ENCODE measurements around the gene TRAF2. TPM values are rescaled to one million over a fixed set of nuclear protein-coding genes. Genes with fewer than 3 reads are reported as not detected.
A peak's percentile ranks its signal among the peaks of the same experiment; 100 is the strongest.

TRAF2 gene
- total RNA-seq, 1 donor: 6.2 TPM

DNA sequence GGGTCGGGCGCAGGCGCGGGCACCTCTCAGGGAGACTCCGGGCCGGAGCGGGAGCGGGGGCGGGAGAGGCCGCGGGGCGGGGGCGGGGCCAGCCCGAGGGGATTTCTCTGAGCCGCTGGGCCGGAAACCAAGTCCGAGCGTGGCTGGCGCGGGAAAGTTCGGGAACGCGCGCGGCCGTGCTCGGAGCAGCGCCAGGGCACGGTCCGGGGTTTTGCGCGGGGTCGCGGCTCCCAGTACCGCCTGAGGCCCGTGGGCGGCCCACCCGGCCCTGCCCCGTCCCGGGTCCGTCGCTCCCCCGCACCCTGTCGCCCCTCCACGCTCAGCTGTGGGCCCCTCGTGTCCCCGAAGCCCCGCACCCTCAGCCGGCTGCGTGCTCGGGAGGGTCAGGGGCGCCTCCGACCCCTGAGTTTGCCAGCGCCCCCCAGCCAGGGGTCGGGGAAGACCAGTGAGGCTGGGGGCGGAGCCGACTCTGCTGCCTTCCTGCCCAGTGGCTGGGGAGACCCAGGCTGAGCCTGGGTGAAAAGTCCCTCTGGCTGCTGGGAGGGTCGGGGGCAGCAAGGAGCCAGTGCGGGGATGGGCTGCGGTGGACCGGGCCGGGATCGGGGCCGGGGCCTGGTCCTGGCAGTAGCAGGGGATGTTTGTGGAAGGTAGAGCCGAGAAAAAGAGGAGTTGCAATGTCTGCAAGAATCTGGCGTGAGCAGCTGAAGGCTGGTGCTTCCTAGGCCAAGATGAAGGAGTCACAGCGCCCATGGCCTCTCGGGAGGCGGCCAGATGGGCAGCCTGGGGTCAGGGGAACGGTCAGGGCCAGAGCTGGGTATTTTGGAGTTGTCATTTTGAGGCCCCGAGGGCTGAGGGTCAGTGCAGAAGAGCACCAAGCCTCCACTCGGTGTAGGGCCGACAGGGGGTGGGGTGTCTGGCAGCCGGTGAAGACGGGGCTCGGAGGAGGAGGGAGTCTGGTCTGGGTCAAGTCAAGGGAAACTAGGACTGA lies 588 bp downstream of the TRAF2 start:
- peaks cover 15% of the 10 kb centered on the region for H3K4me1 ChIP-seq (ENCODE audit: insufficient read depth, low read length)
- peak overlapping the region; percentile 6 for H3K27ac ChIP-seq (ENCODE audit: low read depth, low read length)
- peak overlapping the region; percentile 79 for H3K4me3 ChIP-seq (ENCODE audit: insufficient read depth, low read length)
- H2AFZ ChIP-seq (ENCODE audit: low read length): peak overlapping the region; percentile 66
- H3K36me3 ChIP-seq (ENCODE audit: insufficient read depth, low read length): no peaks in the 10 kb centered on the region
- H3K27me3 ChIP-seq (ENCODE audit: insufficient read depth, low read length): no peaks in the 10 kb centered on the region
- H3K4me2 ChIP-seq (ENCODE audit: insufficient read depth, low read length): peak overlapping the region; percentile 83
- TF ChIP-seq, protein P1, sequence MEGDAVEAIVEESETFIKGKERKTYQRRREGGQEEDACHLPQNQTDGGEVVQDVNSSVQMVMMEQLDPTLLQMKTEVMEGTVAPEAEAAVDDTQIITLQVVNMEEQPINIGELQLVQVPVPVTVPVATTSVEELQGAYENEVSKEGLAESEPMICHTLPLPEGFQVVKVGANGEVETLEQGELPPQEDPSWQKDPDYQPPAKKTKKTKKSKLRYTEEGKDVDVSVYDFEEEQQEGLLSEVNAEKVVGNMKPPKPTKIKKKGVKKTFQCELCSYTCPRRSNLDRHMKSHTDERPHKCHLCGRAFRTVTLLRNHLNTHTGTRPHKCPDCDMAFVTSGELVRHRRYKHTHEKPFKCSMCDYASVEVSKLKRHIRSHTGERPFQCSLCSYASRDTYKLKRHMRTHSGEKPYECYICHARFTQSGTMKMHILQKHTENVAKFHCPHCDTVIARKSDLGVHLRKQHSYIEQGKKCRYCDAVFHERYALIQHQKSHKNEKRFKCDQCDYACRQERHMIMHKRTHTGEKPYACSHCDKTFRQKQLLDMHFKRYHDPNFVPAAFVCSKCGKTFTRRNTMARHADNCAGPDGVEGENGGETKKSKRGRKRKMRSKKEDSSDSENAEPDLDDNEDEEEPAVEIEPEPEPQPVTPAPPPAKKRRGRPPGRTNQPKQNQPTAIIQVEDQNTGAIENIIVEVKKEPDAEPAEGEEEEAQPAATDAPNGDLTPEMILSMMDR (IDR thresholded peaks at IDR 0.05; ENCODE audit: extremely low read depth, low read depth, low read length): no peak
- no peaks in the 10 kb centered on the region for H3K9me3 ChIP-seq (ENCODE audit: low read depth, low read length)
- H3K79me2 ChIP-seq (ENCODE audit: insufficient read depth, low read length): peaks cover 51% of the 10 kb centered on the region
- H4K20me1 ChIP-seq (ENCODE audit: insufficient read depth, low read length): peaks cover 5% of the 10 kb centered on the region
- DNase-seq (ENCODE audit: insufficient read length, low spot score, missing footprints): peak; percentile 99

DNA sequence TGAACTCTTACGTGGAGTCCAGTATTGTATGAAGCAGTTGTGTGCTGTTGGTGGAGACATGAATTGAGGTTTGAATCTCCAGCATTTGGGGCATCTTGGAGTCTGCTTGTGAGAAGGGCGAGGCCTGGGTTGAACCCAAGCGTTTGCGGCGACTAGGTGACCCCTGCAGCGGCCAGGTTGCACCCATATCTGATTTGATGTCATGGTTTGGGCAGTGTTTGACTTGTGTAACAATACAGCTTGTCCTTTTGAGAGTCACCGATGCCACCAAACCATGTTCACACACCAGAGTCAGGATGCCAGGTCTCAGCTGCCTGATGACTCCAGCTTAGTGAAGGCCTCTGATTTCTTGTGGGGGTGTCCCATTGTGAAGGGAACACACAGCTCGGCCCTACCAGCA lies 2.1 kb downstream of the TRAF2 start:
- H2AFZ ChIP-seq (ENCODE audit: low read length): no peak overlapping the region
- H3K27me3 ChIP-seq (ENCODE audit: insufficient read depth, low read length): no peaks in the 10 kb centered on the region
- H3K4me1 ChIP-seq (ENCODE audit: insufficient read depth, low read length): peaks cover 6% of the 10 kb centered on the region
- H3K36me3 ChIP-seq (ENCODE audit: insufficient read depth, low read length): no peaks in the 10 kb centered on the region
- no peak overlapping the region for H3K27ac ChIP-seq (ENCODE audit: low read depth, low read length)
- H3K79me2 ChIP-seq (ENCODE audit: insufficient read depth, low read length): peaks cover 63% of the 10 kb centered on the region
- H3K4me3 ChIP-seq (ENCODE audit: insufficient read depth, low read length): no peak overlapping the region
- H3K9me3 ChIP-seq (ENCODE audit: low read depth, low read length): no peaks in the 10 kb centered on the region
- TF ChIP-seq, protein P1 (IDR thresholded peaks at IDR 0.05; ENCODE audit: extremely low read depth, low read depth, low read length): no peak
- peaks cover 5% of the 10 kb centered on the region for H4K20me1 ChIP-seq (ENCODE audit: insufficient read depth, low read length)
- DNase-seq (ENCODE audit: insufficient read length, low spot score, missing footprints): peak; percentile 64
- H3K4me2 ChIP-seq (ENCODE audit: insufficient read depth, low read length): no peak overlapping the region

DNA sequence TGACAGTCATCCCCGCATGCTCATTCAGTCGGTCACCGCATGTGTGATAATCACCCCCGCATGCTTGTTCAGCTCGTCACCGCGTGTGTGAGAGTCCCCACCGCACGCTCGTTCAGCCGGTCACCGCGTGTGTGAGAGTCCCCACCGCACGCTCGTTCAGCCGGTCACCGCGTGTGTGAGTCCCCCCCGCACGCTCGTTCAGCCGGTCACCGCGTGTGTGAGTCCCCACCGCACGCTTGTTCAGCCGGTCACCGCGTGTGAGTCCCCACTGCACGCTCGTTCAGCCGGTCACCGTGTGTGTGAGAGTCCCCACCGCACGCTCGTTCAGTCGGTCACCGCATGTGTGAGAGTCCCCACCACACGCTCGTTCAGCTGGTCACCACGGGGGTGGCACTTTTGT lies 3.5 kb downstream of the TRAF2 start:
- Histone ChIP-seq H4K20me1 (ENCODE audit: insufficient read depth, low read length) (peaks cover 8% of the 10 kb centered on the region), H3K4me2 (ENCODE audit: insufficient read depth, low read length) (no peak overlapping the region), H3K36me3 (ENCODE audit: insufficient read depth, low read length) (peaks cover 3% of the 10 kb centered on the region), H3K4me1 (ENCODE audit: insufficient read depth, low read length) (peaks cover 6% of the 10 kb centered on the region), H3K9me3 (ENCODE audit: low read depth, low read length) (no peaks in the 10 kb centered on the region), H3K4me3 (ENCODE audit: insufficient read depth, low read length) (no peak overlapping the region), H2AFZ (ENCODE audit: low read length) (no peak overlapping the region), H3K27ac (ENCODE audit: low read depth, low read length) (no peak overlapping the region), H3K27me3 (ENCODE audit: insufficient read depth, low read length) (no peaks in the 10 kb centered on the region), H3K79me2 (ENCODE audit: insufficient read depth, low read length) (peaks cover 75% of the 10 kb centered on the region)
- DNase-seq (ENCODE audit: insufficient read length, low spot score, missing footprints): no peak
- TF ChIP-seq, protein P1 (IDR thresholded peaks at IDR 0.05; ENCODE audit: extremely low read depth, low read depth, low read length): no peak

DNA sequence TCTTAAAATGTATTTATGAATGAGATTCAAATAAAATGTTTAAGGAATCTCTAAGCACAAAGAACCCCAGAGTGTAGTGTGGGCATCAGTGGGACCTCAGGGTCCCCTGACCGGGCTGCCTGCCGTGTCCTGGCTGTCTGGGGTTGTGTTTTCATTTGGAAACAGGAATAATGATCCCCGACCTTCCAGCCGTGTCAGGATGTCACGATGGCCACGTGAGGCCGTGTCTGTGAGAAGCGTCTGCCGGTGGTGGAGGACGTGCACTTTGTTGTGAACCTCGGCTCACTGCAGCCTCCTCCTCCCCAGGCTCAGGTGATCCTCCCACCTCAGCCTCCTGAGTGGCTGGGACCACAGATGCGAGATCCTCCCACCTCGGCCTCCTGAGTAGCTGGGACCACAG lies 4.3 kb downstream of the TRAF2 start:
- no peak overlapping the region for H3K27ac ChIP-seq (ENCODE audit: low read depth, low read length)
- TF ChIP-seq, protein P1 (IDR thresholded peaks at IDR 0.05; ENCODE audit: extremely low read depth, low read depth, low read length): no peak
- H3K4me1 ChIP-seq (ENCODE audit: insufficient read depth, low read length): peaks cover 5% of the 10 kb centered on the region
- no peak overlapping the region for H2AFZ ChIP-seq (ENCODE audit: low read length)
- H3K79me2 ChIP-seq (ENCODE audit: insufficient read depth, low read length): peaks cover 83% of the 10 kb centered on the region
- DNase-seq (ENCODE audit: insufficient read length, low spot score, missing footprints): no peak
- no peaks in the 10 kb centered on the region for H3K9me3 ChIP-seq (ENCODE audit: low read depth, low read length)
- H3K36me3 ChIP-seq (ENCODE audit: insufficient read depth, low read length): peaks cover 3% of the 10 kb centered on the region
- H3K27me3 ChIP-seq (ENCODE audit: insufficient read depth, low read length): no peaks in the 10 kb centered on the region
- no peak overlapping the region for H3K4me2 ChIP-seq (ENCODE audit: insufficient read depth, low read length)
- H3K4me3 ChIP-seq (ENCODE audit: insufficient read depth, low read length): no peak overlapping the region
- peaks cover 10% of the 10 kb centered on the region for H4K20me1 ChIP-seq (ENCODE audit: insufficient read depth, low read length)
